Endothelial cell of umbilical vein (primary cell): Measurements from ENCODE around the gene ZSCAN5A.

ENCODE experiments used
- EZH2 ChIP-seq: IDR thresholded peaks from 2 replicates; pipeline ENCODE4 v1.6.1; 2012; ENCODE audit warnings: borderline replicate concordance, low read depth, mild to moderate bottlenecking, moderate library complexity, low read length, inconsistent platforms; ENCODE audit not compliant: severe bottlenecking
- MAX ChIP-seq: IDR thresholded peaks from 2 replicates; pipeline ENCODE4 v1.6.1; 2011; ENCODE audit not compliant: insufficient read depth, insufficient read length
- MYC ChIP-seq: IDR thresholded peaks from one replicate; pipeline ENCODE4 v1.6.1; 2011; ENCODE audit warnings: mild to moderate bottlenecking, low read depth, low read length
- POLR2A ChIP-seq: IDR thresholded peaks from 2 replicates; pipeline ENCODE4 v1.6.1; 2012; ENCODE audit warnings: low read depth, mild to moderate bottlenecking, control low read depth, low read length
- POLR2AphosphoS5 ChIP-seq: IDR thresholded peaks from 2 replicates; pipeline ENCODE4 v1.6.1; 2012; ENCODE audit warnings: low read depth, mild to moderate bottlenecking, control low read depth, low read length, moderate library complexity; ENCODE audit not compliant: insufficient read depth
- TF ChIP-seq, protein P1 (sequence below), 2 donors: IDR thresholded peaks; 1 replicate in 1 of 2; 2 replicates in 1 of 2; pipeline ENCODE4 v1.5.1; 2011; ENCODE audit warnings: low read length in 2 of 2, mild to moderate bottlenecking in 2 of 2, moderate library complexity in 2 of 2, control low read depth in 1 of 2, inconsistent platforms in 1 of 2, low read depth in 1 of 2; ENCODE audit not compliant: insufficient read depth in 1 of 2; ENCODE audit errors: extremely low read depth in 1 of 2

- TF ChIP-seq POLR2AphosphoS5 = no peak
- no peak for TF ChIP-seq EZH2
- TF ChIP-seq, protein P1, sequence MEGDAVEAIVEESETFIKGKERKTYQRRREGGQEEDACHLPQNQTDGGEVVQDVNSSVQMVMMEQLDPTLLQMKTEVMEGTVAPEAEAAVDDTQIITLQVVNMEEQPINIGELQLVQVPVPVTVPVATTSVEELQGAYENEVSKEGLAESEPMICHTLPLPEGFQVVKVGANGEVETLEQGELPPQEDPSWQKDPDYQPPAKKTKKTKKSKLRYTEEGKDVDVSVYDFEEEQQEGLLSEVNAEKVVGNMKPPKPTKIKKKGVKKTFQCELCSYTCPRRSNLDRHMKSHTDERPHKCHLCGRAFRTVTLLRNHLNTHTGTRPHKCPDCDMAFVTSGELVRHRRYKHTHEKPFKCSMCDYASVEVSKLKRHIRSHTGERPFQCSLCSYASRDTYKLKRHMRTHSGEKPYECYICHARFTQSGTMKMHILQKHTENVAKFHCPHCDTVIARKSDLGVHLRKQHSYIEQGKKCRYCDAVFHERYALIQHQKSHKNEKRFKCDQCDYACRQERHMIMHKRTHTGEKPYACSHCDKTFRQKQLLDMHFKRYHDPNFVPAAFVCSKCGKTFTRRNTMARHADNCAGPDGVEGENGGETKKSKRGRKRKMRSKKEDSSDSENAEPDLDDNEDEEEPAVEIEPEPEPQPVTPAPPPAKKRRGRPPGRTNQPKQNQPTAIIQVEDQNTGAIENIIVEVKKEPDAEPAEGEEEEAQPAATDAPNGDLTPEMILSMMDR (IDR thresholded peaks at IDR 0.05; ENCODE audit: extremely low read depth in 1 of 2, insufficient read depth in 1 of 2, low read depth in 1 of 2, low read length in 2 of 2) = no peak
- TF ChIP-seq POLR2A = no peak
- no peak for TF ChIP-seq MAX
- TF ChIP-seq MYC = no peak
Measured at GRCh38 chr19:56312787-56313657, 1.6 kb downstream of the ZSCAN5A start.
